GM18870 (cell line): Measurements from ENCODE around the gene NOS3.
"Not testable (repeated sequence)": the region's sequence is repeated elsewhere in the genome, so short reads cannot be mapped to it uniquely, and the experiment has no call there.

Experiments
- ATAC-seq: cut with Tn5 transposase; IDR thresholded peaks from one replicate; pipeline ENCODE4 v1.9.1; 2021; ENCODE audit warnings: moderate library complexity; ENCODE audit not compliant: unreplicated experiment

Gene NOS3

DNA sequence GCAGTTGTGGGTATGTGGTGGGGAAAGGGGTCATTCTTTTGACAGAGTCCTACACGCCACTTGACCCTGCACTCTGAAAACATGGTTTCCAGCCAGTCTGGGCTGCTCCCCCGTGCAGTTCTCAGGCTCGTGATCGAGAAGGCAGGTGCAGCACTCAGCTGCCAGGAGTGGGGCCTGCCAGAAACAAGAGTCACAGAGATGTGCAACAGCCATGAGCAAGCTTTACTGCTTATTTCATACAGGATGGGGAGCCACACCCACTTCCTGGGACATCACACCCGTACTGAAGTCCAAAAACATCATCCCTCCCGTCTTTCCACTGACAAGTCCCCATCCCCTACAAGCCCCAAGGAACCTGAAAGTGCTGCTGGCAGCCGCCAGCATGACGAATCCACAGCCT, 24.1 kb downstream of the NOS3 start:
- no peak for ATAC-seq

DNA sequence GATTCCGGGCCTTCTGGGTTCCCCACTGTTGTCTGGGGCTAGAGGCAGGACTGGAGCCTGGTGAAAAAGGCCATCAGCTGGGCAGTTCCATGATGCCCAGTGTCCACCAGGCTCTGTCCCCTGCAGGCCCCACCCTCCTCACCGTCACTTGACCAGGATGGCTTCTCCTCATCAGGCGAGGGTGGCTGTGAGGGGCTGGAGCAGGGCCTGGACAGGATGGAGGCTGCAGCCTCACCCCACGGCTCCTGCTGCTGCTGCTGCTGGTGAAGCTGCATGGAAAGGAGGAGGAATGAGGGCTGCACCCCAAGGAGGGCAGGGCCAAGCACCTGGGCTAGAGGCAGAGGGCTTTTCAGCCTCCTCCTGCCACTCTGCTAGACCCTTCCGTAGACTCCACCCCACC, 25.1 kb downstream of the NOS3 start:
- ATAC-seq = no peak

GRCh38 chr7:151016505-151016904, 25.7 kb downstream of the NOS3 start:
- ATAC-seq = no peak

DNA sequence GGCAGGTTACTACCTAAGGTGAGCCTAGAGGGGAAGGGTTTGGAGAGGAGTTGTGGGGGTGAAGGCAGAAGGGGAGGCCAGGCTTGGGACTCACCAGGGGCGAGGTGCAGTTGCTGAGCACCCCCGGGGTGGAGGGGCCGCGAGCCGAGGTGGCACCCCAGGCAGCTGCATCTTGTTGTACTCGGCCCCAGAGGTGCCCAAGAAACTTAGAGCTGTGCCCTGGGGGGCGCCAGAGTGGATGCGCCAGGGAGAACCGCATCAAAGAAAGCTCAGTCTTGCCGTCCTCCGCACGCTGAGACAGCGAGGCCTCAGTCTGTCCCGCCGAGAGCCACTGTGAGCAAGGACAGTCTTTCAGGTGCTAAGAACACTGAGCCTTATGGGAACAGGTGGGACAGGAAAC, 26.1 kb downstream of the NOS3 start:
- ATAC-seq = no peak

- ATAC-seq = no peak
Measured at GRCh38 chr7:151017370-151017952, 26.6 kb downstream of the NOS3 start.

- ATAC-seq = no peak
Measured at GRCh38 chr7:151017953-151018420, 27.2 kb downstream of the NOS3 start.

DNA sequence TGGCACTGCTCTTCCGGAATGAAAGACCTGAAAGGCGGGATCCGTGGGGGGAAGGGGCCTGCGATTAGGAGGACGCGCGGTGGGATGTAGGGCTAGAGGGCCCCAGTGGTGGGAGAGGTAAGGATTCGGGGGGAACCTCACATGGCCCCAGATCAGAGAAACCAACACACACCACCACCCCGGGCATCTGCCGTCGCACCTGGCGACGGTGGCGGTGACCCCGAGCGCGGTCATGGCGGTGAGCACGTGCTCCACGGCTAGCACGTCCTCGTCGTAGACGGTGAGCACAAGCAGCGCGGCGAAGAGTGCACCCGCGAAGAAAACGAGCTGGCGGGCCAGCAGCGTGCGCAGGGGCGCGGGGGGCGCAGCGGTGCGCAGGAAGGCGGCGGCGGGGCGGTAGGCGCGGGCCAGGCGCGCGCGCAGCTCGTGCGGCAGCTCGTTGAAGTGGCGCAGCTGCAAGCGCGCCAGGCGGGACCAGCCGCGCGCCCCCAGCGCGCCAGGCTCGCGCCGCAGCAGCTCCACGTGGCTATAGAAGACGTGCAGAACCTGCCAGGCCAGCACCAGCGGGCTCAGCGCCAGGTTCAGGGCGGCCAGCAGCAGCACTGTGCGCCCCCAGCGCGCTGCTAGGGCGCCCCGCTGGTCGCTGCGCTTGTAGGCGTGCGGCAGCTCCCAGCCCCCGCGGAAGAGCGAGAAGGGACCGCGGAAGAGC, 27.8 kb downstream of the NOS3 start:
- no peak for ATAC-seq

DNA sequence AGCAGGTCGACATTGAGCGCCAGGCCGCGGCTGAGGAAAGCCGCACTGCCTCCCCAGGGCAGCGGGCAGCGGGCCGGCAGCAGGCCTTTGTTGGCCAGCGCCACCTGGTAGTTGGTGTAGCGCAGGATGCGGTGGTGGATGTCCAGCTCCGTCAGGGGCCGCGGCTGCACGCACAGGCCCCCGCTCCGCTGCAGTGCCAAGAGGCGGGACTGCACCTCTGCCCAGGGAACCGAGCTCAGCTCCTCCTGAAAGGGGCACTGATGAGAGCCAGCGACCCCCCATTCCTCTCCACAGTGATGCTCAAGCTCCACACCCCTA, 28.3 kb downstream of the NOS3 start:
- no peak for ATAC-seq

GRCh38 chr7:151020231-151020630, 29.4 kb downstream of the NOS3 start:
- no peak for ATAC-seq

GRCh38 chr7:151023232-151023631, 32.4 kb downstream of the NOS3 start:
- ATAC-seq = no peak

- no peak for ATAC-seq
Measured at GRCh38 chr7:151024435-151025056, 33.7 kb downstream of the NOS3 start, which contains the start of gene ATG9B. Gene ATG9B, minus strand, starts transcription at chr7:151024494. Its CDS starts 71 bp downstream, at chr7:151024423.

- no peak for ATAC-seq
Measured at GRCh38 chr7:151025924-151026671, 35.3 kb downstream of the NOS3 start.

GRCh38 chr7:151026771-151027727, 36.2 kb downstream of the NOS3 start:
- ATAC-seq = not testable (repeated sequence)

- ATAC-seq = peak; percentile 2
Measured at GRCh38 chr7:151027728-151028130, 36.9 kb downstream of the NOS3 start.

GRCh38 chr7:151028131-151028947, 37.5 kb downstream of the NOS3 start, which contains the start of gene ABCB8:
Gene ABCB8, plus strand, starts transcription at chr7:151028450. Its CDS starts 66 bp downstream, at chr7:151028516.
- peak; percentile 97 for ATAC-seq

GRCh38 chr7:151028948-151029501, 38.2 kb downstream of the NOS3 start:
- no peak for ATAC-seq

GRCh38 chr7:151031011-151031410, 40.2 kb downstream of the NOS3 start:
- ATAC-seq = no peak

DNA sequence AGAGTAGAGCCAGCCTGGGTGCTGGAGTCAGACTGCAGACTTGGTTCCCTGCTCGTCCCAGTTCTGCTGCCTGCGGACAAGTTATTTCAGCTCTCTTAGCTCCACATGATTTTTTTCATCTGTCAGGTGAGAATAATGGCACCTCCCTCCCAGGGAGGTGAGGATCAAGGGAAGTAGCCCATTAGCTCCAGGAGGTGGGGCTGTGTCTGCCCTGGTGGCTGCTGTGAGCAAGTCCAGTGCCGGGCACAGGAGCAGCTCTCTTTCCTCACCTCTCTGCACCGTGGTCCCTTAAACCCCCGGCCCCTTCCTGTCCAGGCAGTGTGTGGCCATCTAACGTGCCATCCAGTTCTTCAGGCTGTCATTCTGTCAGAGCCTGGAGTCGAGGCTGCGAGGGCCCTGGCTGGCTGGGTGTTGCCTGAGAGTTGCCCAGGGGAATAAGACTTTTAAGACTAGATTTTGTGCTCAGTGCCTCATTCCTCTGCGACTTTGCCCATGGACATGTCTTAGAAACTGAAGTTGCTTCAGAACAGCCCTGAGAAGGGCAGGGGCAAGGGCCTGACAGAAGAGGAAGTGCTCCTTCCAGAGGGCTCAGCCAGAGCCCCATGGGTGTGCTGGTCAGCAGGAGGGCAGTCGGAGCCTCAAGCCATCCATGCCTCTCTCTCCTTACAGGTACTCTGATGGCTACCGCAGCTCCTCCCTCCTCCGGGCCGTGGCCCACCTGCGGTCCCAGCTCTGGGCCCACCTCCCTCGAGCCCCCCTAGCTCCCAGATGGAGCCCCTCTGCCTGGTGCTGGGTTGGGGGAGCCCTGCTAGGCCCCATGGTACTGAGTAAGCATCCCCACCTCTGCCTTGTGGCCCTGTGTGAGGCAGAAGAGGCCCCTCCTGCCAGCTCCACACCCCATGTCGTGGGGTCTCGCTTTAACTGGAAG, 42.4 kb downstream of the NOS3 start:
- no peak for ATAC-seq
